MM.1S (cell line): Measurements from ENCODE around the gene HKDC1.

Experiments
- EZH2phosphoT487 ChIP-seq: fragments of 300-600 bp; sonication (generic); IDR thresholded peaks from 2 replicates; pipeline ENCODE4 v1.6.1; 2018; ENCODE audit warnings: antibody characterized with exemption, low read length
- TF ChIP-seq, protein P1 (sequence below): fragments of 300-600 bp; sonication (generic); IDR thresholded peaks from 2 replicates; pipeline ENCODE4 v1.5.1; 2016; ENCODE audit warnings: antibody characterized with exemption, low read length, mixed read lengths

DNA sequence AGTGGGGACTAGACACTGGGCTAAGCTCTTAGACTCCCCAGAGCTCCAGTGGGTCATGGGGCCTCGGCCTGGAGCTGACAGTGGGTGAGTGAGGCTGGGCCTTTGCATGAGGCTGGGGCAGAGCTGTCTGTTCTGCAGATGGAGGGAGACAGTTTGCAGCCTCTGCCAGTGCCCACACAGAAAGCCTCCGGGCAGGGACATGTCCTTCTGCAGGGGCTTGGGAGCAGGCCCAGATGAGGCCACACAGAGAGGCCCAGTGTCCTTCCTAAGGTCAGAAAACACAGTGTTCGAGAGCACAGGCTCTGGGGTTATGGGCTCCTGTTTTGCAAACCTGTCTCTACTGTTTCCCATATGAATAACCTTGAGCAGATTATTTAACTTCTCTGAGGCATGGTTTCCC lies 33.0 kb downstream of the HKDC1 start:
- TF ChIP-seq, protein P1, sequence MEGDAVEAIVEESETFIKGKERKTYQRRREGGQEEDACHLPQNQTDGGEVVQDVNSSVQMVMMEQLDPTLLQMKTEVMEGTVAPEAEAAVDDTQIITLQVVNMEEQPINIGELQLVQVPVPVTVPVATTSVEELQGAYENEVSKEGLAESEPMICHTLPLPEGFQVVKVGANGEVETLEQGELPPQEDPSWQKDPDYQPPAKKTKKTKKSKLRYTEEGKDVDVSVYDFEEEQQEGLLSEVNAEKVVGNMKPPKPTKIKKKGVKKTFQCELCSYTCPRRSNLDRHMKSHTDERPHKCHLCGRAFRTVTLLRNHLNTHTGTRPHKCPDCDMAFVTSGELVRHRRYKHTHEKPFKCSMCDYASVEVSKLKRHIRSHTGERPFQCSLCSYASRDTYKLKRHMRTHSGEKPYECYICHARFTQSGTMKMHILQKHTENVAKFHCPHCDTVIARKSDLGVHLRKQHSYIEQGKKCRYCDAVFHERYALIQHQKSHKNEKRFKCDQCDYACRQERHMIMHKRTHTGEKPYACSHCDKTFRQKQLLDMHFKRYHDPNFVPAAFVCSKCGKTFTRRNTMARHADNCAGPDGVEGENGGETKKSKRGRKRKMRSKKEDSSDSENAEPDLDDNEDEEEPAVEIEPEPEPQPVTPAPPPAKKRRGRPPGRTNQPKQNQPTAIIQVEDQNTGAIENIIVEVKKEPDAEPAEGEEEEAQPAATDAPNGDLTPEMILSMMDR: no peak
- no peak for TF ChIP-seq EZH2phosphoT487
